HepG2 (cell line): ENCODE data around the gene EVA1A. TPM values are rescaled to one million over a fixed set of nuclear protein-coding genes. Genes with fewer than 3 reads are reported as not detected.

Experiments
- HNF4A ChIP-seq: sonication (generic); formaldehyde crosslinking; IDR thresholded peaks from 2 replicates; pipeline ENCODE4 v1.4.0; 2020; ENCODE audit warnings: missing genetic modification reagents
- KDM2A ChIP-seq: sonication (generic); formaldehyde crosslinking; IDR thresholded peaks from 2 replicates; pipeline ENCODE4 v1.4.0; 2020; ENCODE audit warnings: low read depth, missing genetic modification reagents, borderline replicate concordance
- PHF21A ChIP-seq: sonication (generic); formaldehyde crosslinking; IDR thresholded peaks from 2 replicates; pipeline ENCODE4 v1.5.0; 2020; ENCODE audit warnings: mild to moderate bottlenecking, missing genetic modification reagents
- RNF219 ChIP-seq: sonication (generic); formaldehyde crosslinking; IDR thresholded peaks from 2 replicates; pipeline ENCODE4 v1.5.0; 2020; ENCODE audit warnings: mild to moderate bottlenecking, missing genetic modification reagents
- XBP1 ChIP-seq: sonication (generic); formaldehyde crosslinking; IDR thresholded peaks from 2 replicates; pipeline ENCODE4 v1.5.0; 2020; ENCODE audit warnings: missing genetic modification reagents
- YY1 ChIP-seq: IDR thresholded peaks from 2 replicates; pipeline ENCODE4 v1.6.1; 2011; ENCODE audit warnings: low read length, low read depth, moderate library complexity, mild to moderate bottlenecking; ENCODE audit not compliant: insufficient read depth, insufficient replicate concordance
- ZBTB25 ChIP-seq: IDR thresholded peaks from 2 replicates; pipeline ENCODE4 v1.6.1; 2018; ENCODE audit warnings: missing genetic modification reagents
- ZC3H4 ChIP-seq: sonication (generic); formaldehyde crosslinking; IDR thresholded peaks from 2 replicates; pipeline ENCODE4 v1.4.0; 2020; ENCODE audit warnings: missing genetic modification reagents, borderline replicate concordance
- ZFX ChIP-seq: sonication (generic); formaldehyde crosslinking; IDR thresholded peaks from 2 replicates; pipeline ENCODE4 v1.4.0; 2020; ENCODE audit warnings: mild to moderate bottlenecking, low read depth, missing genetic modification reagents, moderate library complexity
- ZNF331 ChIP-seq: sonication (generic); formaldehyde crosslinking; IDR thresholded peaks from 2 replicates; pipeline ENCODE4 v1.4.0; 2020; ENCODE audit warnings: missing genetic modification reagents
- ZNF451 ChIP-seq: sonication (generic); formaldehyde crosslinking; IDR thresholded peaks from 2 replicates; pipeline ENCODE4 v1.5.0; 2020; ENCODE audit warnings: mild to moderate bottlenecking, missing genetic modification reagents
- ZNF512B ChIP-seq: sonication (generic); formaldehyde crosslinking; IDR thresholded peaks from 2 replicates; pipeline ENCODE4 v1.5.1; 2020; ENCODE audit warnings: missing genetic modification reagents, mild to moderate bottlenecking, borderline replicate concordance
- ZNF674 ChIP-seq: sonication (generic); formaldehyde crosslinking; IDR thresholded peaks from 2 replicates; pipeline ENCODE4 v1.5.0; 2020; ENCODE audit warnings: low read depth, mild to moderate bottlenecking, missing genetic modification reagents
- polyA plus RNA-seq, 8 experiments: library from polyadenylated mRNA; depleted of rRNA in 3 of 8; stranded (reverse) in 7 of 8; unstranded in 1 of 8; fragments of >200 nt; fragmentation: Illumina TruSeq in 4 of 8; extraction: Trizol in 4 of 8; gene quantifications; 2 replicates each; pipeline versions ENCODE4 v1.2.1 to v1.2.3, GENCODE V29; 2011 to 2016; ENCODE audit warnings: low read depth in 4 of 8, missing spikeins in 1 of 8, mixed read lengths in 1 of 8; ENCODE audit not compliant: insufficient read depth in 1 of 8
- total RNA-seq, 5 experiments: library from RNA; depleted of rRNA; stranded (reverse); fragments of >200 nt; fragmentation: Illumina TruSeq; extraction: Trizol; gene quantifications; 2 replicates each; pipeline ENCODE4 v1.2.3, GENCODE V29; 2016; ENCODE audit warnings: low read depth in 1 of 5
- TF ChIP-seq, protein P1 (sequence below): IDR thresholded peaks from 2 replicates; pipeline ENCODE4 v1.6.1; 2012; ENCODE audit warnings: low read depth, low read length, improper control_type of control experiment
- TF ChIP-seq, protein P2 (sequence below): sonication (generic); formaldehyde crosslinking; IDR thresholded peaks from 2 replicates; pipeline ENCODE4 v1.9.0; 2021; ENCODE audit warnings: missing genetic modification reagents, mild to moderate bottlenecking, borderline replicate concordance
- TF ChIP-seq, protein P3 (sequence below): sonication (generic); formaldehyde crosslinking; IDR thresholded peaks from 2 replicates; pipeline ENCODE4 v1.9.0; 2022; ENCODE audit warnings: low read depth, missing genetic modification reagents

Gene EVA1A
- total and polyA plus RNA-seq, 2 of the 13 experiments (the other 11 are each of a cell fraction or from before 2014, with no cell fraction given): 57.5 to 57.8 TPM

DNA sequence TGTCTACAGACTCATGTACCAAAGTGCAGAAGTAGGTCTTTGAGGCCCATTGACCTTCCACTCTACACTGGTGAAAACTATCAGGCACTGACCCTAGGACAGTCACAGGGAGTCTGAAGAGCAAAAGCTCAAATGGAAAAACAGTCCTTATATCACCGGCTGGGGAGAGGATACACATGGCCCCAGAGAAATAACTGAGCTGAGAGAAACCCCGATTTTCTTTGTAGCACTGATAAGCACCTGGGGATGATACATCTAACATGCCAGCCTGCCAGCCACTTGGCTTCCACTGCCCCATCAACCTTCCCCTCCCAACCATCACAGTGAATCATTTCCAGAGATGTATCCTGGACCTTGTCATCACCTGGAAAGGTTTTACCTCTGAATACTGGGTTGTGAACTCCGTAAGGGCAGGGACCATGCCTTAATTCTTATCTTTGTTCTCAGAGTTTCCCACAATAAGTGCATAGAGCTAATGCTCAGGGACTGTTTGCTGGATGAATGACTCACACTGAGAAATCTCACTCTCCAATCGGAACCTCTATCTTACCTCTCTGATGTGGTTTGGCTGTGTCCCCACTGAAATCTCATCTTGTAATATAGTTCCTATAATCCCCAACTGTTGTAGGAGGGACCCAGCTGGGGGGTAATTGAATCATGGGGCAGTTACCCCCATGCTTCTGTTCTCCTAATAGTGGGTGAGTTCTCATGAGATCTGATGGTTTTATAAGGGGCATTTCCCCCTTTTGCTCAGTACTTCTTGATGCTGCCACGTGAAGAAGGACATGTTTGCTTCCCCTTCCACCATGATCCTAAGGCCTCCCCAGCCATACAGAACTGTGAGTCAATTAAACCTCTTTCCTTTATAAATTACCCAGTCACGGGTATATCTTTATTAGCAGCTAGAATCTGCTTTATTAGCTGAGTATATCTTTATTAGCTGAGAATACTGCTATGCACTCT is 37.1 kb downstream of the EVA1A start (continued):
- TF ChIP-seq ZNF674 (no peak), KDM2A (CRISPR knock-in tag) (no peak), ZFX (CRISPR knock-in tag) (0 out of 2 replicates have a peak, but pooled peaks have one; percentile 6), XBP1 (no peak), ZBTB25 (CRISPR knock-in tag) (peak; percentile 76), HNF4A (CRISPR knock-in tag) (peak; percentile 76), ZNF512B (CRISPR knock-in tag) (no peak), ZNF451 (CRISPR knock-in tag) (no peak), YY1 (no peak), PHF21A (CRISPR knock-in tag) (peak; percentile 92), ZNF331 (CRISPR knock-in tag) (peak; percentile 76), ZC3H4 (CRISPR knock-in tag) (peak; percentile 87), RNF219 (CRISPR knock-in tag) (no peak; the same call in 1 of the 2 replicates)
- TF ChIP-seq, protein P1, sequence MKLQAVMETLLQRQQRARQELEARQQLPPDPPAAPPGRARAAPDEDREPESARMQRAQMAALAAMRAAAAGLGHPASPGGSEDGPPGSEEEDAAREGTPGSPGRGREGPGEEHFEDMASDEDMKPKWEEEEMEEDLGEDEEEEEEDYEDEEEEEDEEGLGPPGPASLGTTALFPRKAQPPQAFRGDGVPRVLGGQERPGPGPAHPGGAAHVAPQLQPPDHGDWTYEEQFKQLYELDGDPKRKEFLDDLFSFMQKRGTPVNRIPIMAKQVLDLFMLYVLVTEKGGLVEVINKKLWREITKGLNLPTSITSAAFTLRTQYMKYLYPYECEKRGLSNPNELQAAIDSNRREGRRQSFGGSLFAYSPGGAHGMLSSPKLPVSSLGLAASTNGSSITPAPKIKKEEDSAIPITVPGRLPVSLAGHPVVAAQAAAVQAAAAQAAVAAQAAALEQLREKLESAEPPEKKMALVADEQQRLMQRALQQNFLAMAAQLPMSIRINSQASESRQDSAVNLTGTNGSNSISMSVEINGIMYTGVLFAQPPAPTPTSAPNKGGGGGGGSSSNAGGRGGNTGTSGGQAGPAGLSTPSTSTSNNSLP: peak; percentile 73; the same call in 1 of the 2 replicates
- TF ChIP-seq, protein P2, sequence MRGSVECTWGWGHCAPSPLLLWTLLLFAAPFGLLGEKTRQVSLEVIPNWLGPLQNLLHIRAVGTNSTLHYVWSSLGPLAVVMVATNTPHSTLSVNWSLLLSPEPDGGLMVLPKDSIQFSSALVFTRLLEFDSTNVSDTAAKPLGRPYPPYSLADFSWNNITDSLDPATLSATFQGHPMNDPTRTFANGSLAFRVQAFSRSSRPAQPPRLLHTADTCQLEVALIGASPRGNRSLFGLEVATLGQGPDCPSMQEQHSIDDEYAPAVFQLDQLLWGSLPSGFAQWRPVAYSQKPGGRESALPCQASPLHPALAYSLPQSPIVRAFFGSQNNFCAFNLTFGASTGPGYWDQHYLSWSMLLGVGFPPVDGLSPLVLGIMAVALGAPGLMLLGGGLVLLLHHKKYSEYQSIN (CRISPR knock-in tag): no peak
- TF ChIP-seq, protein P3, sequence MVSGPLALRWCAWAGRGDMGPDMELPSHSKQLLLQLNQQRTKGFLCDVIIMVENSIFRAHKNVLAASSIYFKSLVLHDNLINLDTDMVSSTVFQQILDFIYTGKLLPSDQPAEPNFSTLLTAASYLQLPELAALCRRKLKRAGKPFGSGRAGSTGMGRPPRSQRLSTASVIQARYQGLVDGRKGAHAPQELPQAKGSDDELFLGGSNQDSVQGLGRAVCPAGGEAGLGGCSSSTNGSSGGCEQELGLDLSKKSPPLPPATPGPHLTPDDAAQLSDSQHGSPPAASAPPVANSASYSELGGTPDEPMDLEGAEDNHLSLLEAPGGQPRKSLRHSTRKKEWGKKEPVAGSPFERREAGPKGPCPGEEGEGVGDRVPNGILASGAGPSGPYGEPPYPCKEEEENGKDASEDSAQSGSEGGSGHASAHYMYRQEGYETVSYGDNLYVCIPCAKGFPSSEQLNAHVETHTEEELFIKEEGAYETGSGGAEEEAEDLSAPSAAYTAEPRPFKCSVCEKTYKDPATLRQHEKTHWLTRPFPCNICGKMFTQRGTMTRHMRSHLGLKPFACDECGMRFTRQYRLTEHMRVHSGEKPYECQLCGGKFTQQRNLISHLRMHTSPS (CRISPR knock-in tag): peak; percentile 76
